GM19239 (cell line): Measurements from ENCODE around the gene MAP3K3.

Experiments used
- DNase-seq: peaks from one replicate; pipeline ENCODE4 v3.0.0; 2011; ENCODE audit warnings: low spot score; ENCODE audit not compliant: insufficient read length
- FAIRE-seq: peaks from 2 replicates; lab custom pipeline; 2011; peaks lifted over from hg19 to GRCh38; lab: Jason Lieb, UNC

MAP3K3 gene

GRCh38 chr17:63647065-63647725, 25.0 kb downstream of the MAP3K3 start:
- DNase-seq (no peak), FAIRE-seq (no peak)

GRCh38 chr17:63647936-63648335, 25.7 kb downstream of the MAP3K3 start:
- no peak for DNase-seq
- FAIRE-seq = no peak

GRCh38 chr17:63649813-63650212, 27.6 kb downstream of the MAP3K3 start:
- FAIRE-seq = no peak
- DNase-seq = no peak

- FAIRE-seq = no peak
Observed at GRCh38 chr17:63652106-63652505, 29.9 kb downstream of the MAP3K3 start.

GRCh38 chr17:63653050-63653449, 30.8 kb downstream of the MAP3K3 start:
- DNase-seq (no peak), FAIRE-seq (no peak)

More at GRCh38 chr17:63652106-63652505, 29.9 kb downstream of the MAP3K3 start:
- DNase-seq = no peak

- no peak for FAIRE-seq
Observed at GRCh38 chr17:63657786-63658185, 35.6 kb downstream of the MAP3K3 start.

GRCh38 chr17:63658366-63658765, 36.1 kb downstream of the MAP3K3 start:
- DNase-seq (no peak), FAIRE-seq (no peak)

More at GRCh38 chr17:63657786-63658185, 35.6 kb downstream of the MAP3K3 start:
- no peak for DNase-seq

- FAIRE-seq = no peak
- DNase-seq = no peak
Observed at GRCh38 chr17:63659850-63660249, 37.6 kb downstream of the MAP3K3 start.

- DNase-seq (no peak), FAIRE-seq (no peak)
Observed at GRCh38 chr17:63665527-63666214, 43.5 kb downstream of the MAP3K3 start.

- FAIRE-seq = no peak
- DNase-seq = no peak
Observed at GRCh38 chr17:63672856-63673255, 50.6 kb downstream of the MAP3K3 start.

GRCh38 chr17:63675231-63675606, 53.0 kb downstream of the MAP3K3 start:
- DNase-seq (no peak), FAIRE-seq (no peak)

- FAIRE-seq (no peak), DNase-seq (no peak)
Observed at GRCh38 chr17:63675607-63676546, 53.7 kb downstream of the MAP3K3 start.

GRCh38 chr17:63676584-63676983, 54.4 kb downstream of the MAP3K3 start:
- FAIRE-seq (no peak), DNase-seq (no peak)

GRCh38 chr17:63679214-63679613, 57.0 kb downstream of the MAP3K3 start:
- no peak for FAIRE-seq
- DNase-seq = no peak

GRCh38 chr17:63680700-63681099, 58.5 kb downstream of the MAP3K3 start:
- no peak for FAIRE-seq
- no peak for DNase-seq

GRCh38 chr17:63681530-63681929, 59.3 kb downstream of the MAP3K3 start:
- FAIRE-seq = no peak
- DNase-seq = no peak

GRCh38 chr17:63682441-63682840, 60.2 kb downstream of the MAP3K3 start:
- FAIRE-seq = no peak

GRCh38 chr17:63682981-63683380, 60.8 kb downstream of the MAP3K3 start:
- DNase-seq = no peak
- no peak for FAIRE-seq

More at GRCh38 chr17:63682441-63682840, 60.2 kb downstream of the MAP3K3 start:
- no peak for DNase-seq

- no peak for FAIRE-seq
- no peak for DNase-seq
Observed at GRCh38 chr17:63685041-63685440, 62.8 kb downstream of the MAP3K3 start.

GRCh38 chr17:63685578-63685977, 63.4 kb downstream of the MAP3K3 start:
- DNase-seq (no peak), FAIRE-seq (no peak)
